NB4 (cell line): ENCODE measurements around the gene AKAP7.

Experiments
- DNase-seq: peaks from one replicate; pipeline ENCODE4 v3.0.0; 2010; ENCODE audit warnings: low read depth
- H3K4me3 ChIP-seq: one replicate; pipeline ENCODE4 v1.5.1; 2011; ENCODE audit warnings: mild to moderate bottlenecking, low read depth, low read length, moderate library complexity
- MAX ChIP-seq: IDR thresholded peaks from 2 replicates; pipeline ENCODE4 v1.6.1; 2011; ENCODE audit warnings: low read depth, low read length
- MYC ChIP-seq: IDR thresholded peaks from 2 replicates; pipeline ENCODE4 v1.6.1; 2011; ENCODE audit warnings: low read depth, low read length
- POLR2A ChIP-seq: IDR thresholded peaks from 2 replicates; pipeline ENCODE4 v1.6.1; 2011; ENCODE audit warnings: mild to moderate bottlenecking; ENCODE audit not compliant: insufficient read length; ENCODE audit errors: extremely low read depth
- TF ChIP-seq, protein P1 (sequence below): IDR thresholded peaks from one replicate; pipeline ENCODE4 v1.5.1; 2012; ENCODE audit warnings: low read depth, low read length

The AKAP7 gene

GRCh38 chr6:131282365-131282764 is 147.1 kb downstream of the AKAP7 start:
- H3K4me3 ChIP-seq: no peak overlapping the region
- DNase-seq: no peak
- TF ChIP-seq MAX: no peak
- TF ChIP-seq, protein P1, sequence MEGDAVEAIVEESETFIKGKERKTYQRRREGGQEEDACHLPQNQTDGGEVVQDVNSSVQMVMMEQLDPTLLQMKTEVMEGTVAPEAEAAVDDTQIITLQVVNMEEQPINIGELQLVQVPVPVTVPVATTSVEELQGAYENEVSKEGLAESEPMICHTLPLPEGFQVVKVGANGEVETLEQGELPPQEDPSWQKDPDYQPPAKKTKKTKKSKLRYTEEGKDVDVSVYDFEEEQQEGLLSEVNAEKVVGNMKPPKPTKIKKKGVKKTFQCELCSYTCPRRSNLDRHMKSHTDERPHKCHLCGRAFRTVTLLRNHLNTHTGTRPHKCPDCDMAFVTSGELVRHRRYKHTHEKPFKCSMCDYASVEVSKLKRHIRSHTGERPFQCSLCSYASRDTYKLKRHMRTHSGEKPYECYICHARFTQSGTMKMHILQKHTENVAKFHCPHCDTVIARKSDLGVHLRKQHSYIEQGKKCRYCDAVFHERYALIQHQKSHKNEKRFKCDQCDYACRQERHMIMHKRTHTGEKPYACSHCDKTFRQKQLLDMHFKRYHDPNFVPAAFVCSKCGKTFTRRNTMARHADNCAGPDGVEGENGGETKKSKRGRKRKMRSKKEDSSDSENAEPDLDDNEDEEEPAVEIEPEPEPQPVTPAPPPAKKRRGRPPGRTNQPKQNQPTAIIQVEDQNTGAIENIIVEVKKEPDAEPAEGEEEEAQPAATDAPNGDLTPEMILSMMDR: no peak

DNA sequence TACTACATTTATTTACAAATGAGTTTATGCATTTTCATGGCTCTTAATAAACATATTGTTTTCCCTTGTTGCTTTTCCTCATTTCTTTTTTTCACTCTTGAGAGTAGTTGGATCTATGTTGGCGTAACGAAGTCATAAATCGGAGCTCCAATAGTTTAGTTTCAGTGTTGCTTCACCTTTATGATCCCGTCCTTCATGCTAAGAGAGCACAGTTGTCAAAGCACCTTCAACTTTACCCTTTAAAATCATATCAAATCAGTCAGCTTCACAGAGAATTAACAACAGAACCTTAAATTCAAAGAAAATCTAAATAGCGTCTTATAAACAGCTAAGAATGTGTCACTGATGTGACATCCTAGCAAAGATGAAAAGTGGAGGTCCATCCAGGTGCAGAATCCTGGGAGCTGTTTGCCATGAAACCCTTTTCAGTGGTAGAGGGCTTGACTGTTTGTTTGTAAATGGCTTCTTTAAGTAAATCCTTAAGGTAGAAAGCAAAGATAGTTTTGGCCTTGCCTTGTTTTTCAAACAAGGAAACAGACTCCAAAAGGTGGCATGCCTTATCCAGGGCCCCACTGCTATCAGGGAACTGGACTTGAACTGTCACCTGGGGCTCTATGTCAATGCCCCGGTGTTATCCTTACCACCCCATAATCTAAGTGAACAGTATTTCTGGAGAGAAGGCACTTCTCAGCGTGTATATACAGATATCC is 148.4 kb downstream of the AKAP7 start:
- TF ChIP-seq POLR2A (no peak), MAX (no peak), MYC (no peak)
- TF ChIP-seq, protein P1: no peak
- no peak for DNase-seq
- no peak overlapping the region for H3K4me3 ChIP-seq

- TF ChIP-seq MYC (no peak), POLR2A (no peak), MAX (no peak)
- TF ChIP-seq, protein P1: no peak
- no peak for DNase-seq
- H3K4me3 ChIP-seq: no peak overlapping the region
These were observed 150.3 kb downstream of the AKAP7 start for GRCh38 chr6:131285548-131285947.

- H3K4me3 ChIP-seq: no peak overlapping the region
- TF ChIP-seq, protein P1: no peak
- TF ChIP-seq POLR2A (no peak), MAX (no peak), MYC (no peak)
- DNase-seq: no peak
These were observed 151.3 kb downstream of the AKAP7 start for GRCh38 chr6:131286469-131287040.

DNA sequence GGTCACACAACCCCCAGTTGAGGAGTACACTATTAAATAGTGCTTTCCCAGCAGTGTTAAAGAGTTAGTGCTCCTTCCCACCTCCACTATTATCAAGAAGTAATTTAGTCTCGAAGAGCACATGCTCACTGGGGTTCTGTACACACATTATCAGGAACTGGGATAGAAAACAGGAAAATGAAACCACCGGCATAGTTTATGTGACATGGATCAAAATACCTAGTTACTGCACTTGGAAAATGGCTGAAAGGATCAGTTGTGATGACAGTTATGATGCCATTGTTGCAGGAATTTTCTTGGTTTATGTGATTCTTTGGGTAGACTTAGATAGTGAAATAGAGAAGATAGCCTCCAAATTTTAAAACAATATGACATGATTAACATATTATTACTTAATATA is 152.9 kb downstream of the AKAP7 start:
- H3K4me3 ChIP-seq: no peak overlapping the region
- no peak for DNase-seq
- TF ChIP-seq POLR2A (no peak), MAX (no peak), MYC (no peak)
- TF ChIP-seq, protein P1: no peak

DNA sequence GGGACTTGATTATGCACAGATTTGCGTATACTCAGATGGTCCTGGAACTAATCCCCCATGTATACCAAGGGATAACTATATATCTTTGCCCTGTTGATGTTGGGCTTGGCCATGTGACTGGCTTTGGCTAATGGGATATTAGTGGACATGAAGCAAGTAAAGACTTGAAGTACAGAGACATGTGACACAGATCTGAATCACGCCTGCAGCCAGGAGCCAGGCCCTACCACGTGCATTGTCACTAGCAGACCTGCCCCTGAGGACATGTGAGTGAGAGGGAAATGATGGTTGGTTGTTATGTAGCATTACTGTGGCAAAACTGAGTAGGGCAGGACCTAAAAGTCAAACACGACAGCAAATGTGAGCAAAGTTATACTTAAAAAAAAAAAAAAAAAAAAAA is 155.7 kb downstream of the AKAP7 start:
- no peak for DNase-seq
- TF ChIP-seq, protein P1: no peak
- no peak for TF ChIP-seq POLR2A
- no peak for TF ChIP-seq MYC
- TF ChIP-seq MAX: no peak
- H3K4me3 ChIP-seq: no peak overlapping the region
